OCI-LY3 (cell line): ENCODE measurements around the gene COPZ2.
"Not testable (repeated sequence)": the region's sequence is repeated elsewhere in the genome, so short reads cannot be mapped to it uniquely, and the experiment has no call there.

Experiments used
- H2AFZ ChIP-seq: fragments of 200-600, 300-600 bp; shearing (Covaris generic); 2 replicates; pipeline ENCODE4 v1.6.0; 2014; ENCODE audit warnings: antibody characterized with exemption, low read depth, low read length
- H3K27ac ChIP-seq: fragments of 200-600, 300-600 bp; sonication (generic); 2 replicates; pipeline ENCODE4 v1.5.1; 2014; ENCODE audit warnings: mild to moderate bottlenecking, low read length, moderate library complexity, mixed read lengths
- H3K27me3 ChIP-seq: fragments of 200-600, 300-600 bp; sonication (generic); 2 replicates; pipeline ENCODE4 v1.6.1; 2014; ENCODE audit warnings: low read depth, low read length, mixed read lengths
- H3K36me3 ChIP-seq: fragments of 200-600, 300-600 bp; sonication (generic); replicated peaks from 2 replicates; pipeline ENCODE3; 2014; ENCODE audit warnings: low read depth, low read length, mixed read lengths
- H3K4me1 ChIP-seq: fragments of 300-600, 200-600 bp; sonication (generic); 2 replicates; pipeline ENCODE4 v1.6.1; 2014; ENCODE audit warnings: low read length, mixed read lengths
- H3K4me2 ChIP-seq: fragments of 200-600, 300-600 bp; sonication (generic); 2 replicates; pipeline ENCODE4 v1.6.1; 2014; ENCODE audit warnings: low read length, mixed read lengths
- H3K4me3 ChIP-seq: fragments of 300-600, 200-600 bp; sonication (generic); 2 replicates; pipeline ENCODE4 v1.5.1; 2014; ENCODE audit warnings: antibody characterized with exemption, mild to moderate bottlenecking, low read length, moderate library complexity
- H3K79me2 ChIP-seq: fragments of 300-600, 200-600 bp; shearing (Covaris generic); 2 replicates; pipeline ENCODE4 v1.6.1; 2014; ENCODE audit warnings: mild to moderate bottlenecking, low read length, mixed read lengths
- H3K9ac ChIP-seq: fragments of 300-600, 200-600 bp; shearing (Covaris generic); 2 replicates; pipeline ENCODE4 v1.6.0; 2014; ENCODE audit warnings: mild to moderate bottlenecking, low read length, moderate library complexity
- H3K9me3 ChIP-seq: fragments of 200-600, 300-600 bp; shearing (Covaris generic); 2 replicates; pipeline ENCODE4 v1.6.1; 2014; ENCODE audit warnings: low read length, mixed read lengths; ENCODE audit not compliant: insufficient read depth
- H4K20me1 ChIP-seq: fragments of 200-600, 300-600 bp; sonication (generic); 2 replicates; pipeline ENCODE4 v1.6.1; 2016; ENCODE audit warnings: low read length, mixed read lengths; ENCODE audit not compliant: insufficient read depth
- CTCF ChIP-seq: fragments of 200-600, 300-600 bp; sonication (generic); IDR thresholded peaks from 2 replicates; pipeline ENCODE4 v1.5.1; 2014; ENCODE audit warnings: antibody characterized with exemption, low read length, low read depth
- EZH2phosphoT487 ChIP-seq: fragments of 200-600 bp; shearing (Covaris generic); IDR thresholded peaks from 2 replicates; pipeline ENCODE4 v1.6.1; 2018; ENCODE audit warnings: antibody characterized with exemption, mixed run types, low read depth

COPZ2 gene

DNA sequence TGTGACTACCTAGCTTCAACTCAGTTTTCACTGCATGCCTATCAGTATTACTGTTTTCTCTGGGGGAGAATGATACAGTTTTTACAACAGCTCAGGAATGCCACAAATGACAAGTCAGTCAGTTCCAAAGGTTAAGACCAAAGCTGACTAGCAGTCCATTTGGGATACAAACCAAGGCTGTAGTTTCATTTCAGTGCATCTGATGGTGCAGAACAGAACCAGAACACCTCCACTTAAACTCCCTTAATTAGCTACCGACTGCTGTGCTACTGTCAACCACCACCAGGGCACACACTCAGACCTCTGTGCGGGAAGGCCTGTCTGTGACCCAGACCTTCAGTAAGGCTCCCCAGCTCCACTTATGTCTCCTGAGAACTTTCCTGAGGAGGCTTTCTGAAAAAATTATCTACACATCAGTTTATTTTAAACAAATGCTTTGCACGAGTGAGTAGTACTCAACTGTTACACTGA, 30.9 kb upstream of the COPZ2 start:
- H3K36me3 ChIP-seq = peaks cover 47% of the 10 kb centered on the region

GRCh38 chr17:48067808-48068207, 30.2 kb upstream of the COPZ2 start:
- H3K4me2 ChIP-seq, H2AFZ ChIP-seq, H3K4me1 ChIP-seq, H3K27me3 ChIP-seq, H3K79me2 ChIP-seq, H3K9me3 ChIP-seq, H3K27ac ChIP-seq, H3K9ac ChIP-seq, H3K4me3 ChIP-seq: not testable (repeated sequence)
- peaks cover 45% of the 10 kb centered on the region for H3K36me3 ChIP-seq
- peaks cover 10% of the 10 kb centered on the region for H4K20me1 ChIP-seq

More for the DNA sequence above, 30.9 kb upstream of the COPZ2 start:
- Histone ChIP-seq H3K27me3 (no peaks in the 10 kb centered on the region), H3K27ac (no peak overlapping the region), H3K79me2 (peaks cover 7% of the 10 kb centered on the region), H3K4me1 (no peaks in the 10 kb centered on the region), H3K4me3 (no peak overlapping the region), H3K9ac (no peak overlapping the region), H3K9me3 (no peaks in the 10 kb centered on the region), H3K4me2 (no peak overlapping the region), H4K20me1 (peaks cover 10% of the 10 kb centered on the region), H2AFZ (no peak overlapping the region)
- TF ChIP-seq CTCF (peak; percentile 26; the same call in 1 of the 2 replicates), EZH2phosphoT487 (no peak)

- no peak overlapping the region for H3K27ac ChIP-seq
- H3K4me2 ChIP-seq = no peak overlapping the region
- no peaks in the 10 kb centered on the region for H3K9me3 ChIP-seq
- H2AFZ ChIP-seq = no peak overlapping the region
- H3K9ac ChIP-seq = no peak overlapping the region
- H4K20me1 ChIP-seq = peaks cover 10% of the 10 kb centered on the region
- peaks cover 7% of the 10 kb centered on the region for H3K79me2 ChIP-seq
- H3K36me3 ChIP-seq = peaks cover 49% of the 10 kb centered on the region
- H3K27me3 ChIP-seq = no peaks in the 10 kb centered on the region
- no peak overlapping the region for H3K4me3 ChIP-seq
- no peaks in the 10 kb centered on the region for H3K4me1 ChIP-seq
- TF ChIP-seq EZH2phosphoT487 (no peak), CTCF (no peak)
These were observed 29.6 kb upstream of the COPZ2 start for GRCh38 chr17:48067245-48067644.

- no peak overlapping the region for H2AFZ ChIP-seq
- H3K4me1 ChIP-seq = no peaks in the 10 kb centered on the region
- no peak overlapping the region for H3K27ac ChIP-seq
- H3K9ac ChIP-seq = no peak overlapping the region
- H3K4me3 ChIP-seq = no peak overlapping the region
- no peak for TF ChIP-seq EZH2phosphoT487
- TF ChIP-seq CTCF = no peak
- peaks cover 50% of the 10 kb centered on the region for H3K36me3 ChIP-seq
- H3K9me3 ChIP-seq = no peaks in the 10 kb centered on the region
- H3K27me3 ChIP-seq = no peaks in the 10 kb centered on the region
- no peak overlapping the region for H3K4me2 ChIP-seq
- peaks cover 7% of the 10 kb centered on the region for H3K79me2 ChIP-seq
- peaks cover 10% of the 10 kb centered on the region; the same call in 1 of the 2 replicates for H4K20me1 ChIP-seq
These were observed 29.1 kb upstream of the COPZ2 start for GRCh38 chr17:48066656-48067055.
